Endothelial cell of umbilical vein (primary cell): ENCODE data around the gene TRDMT1. TPM values are rescaled to one million over a fixed set of nuclear protein-coding genes. Genes with fewer than 3 reads are reported as not detected.

Source experiments
- BruUV-seq: library from RNA; stranded (reverse); fragments of 400-500 nt; replicated peaks from 2 replicates; lab custom pipeline; 2021; lab: Mats Ljungman, UMichigan
- CTCF ChIA-PET: fragments of 300-600, 350-600 bp; sonication (Branson Sonifier 250); formaldehyde crosslinking; loops from one replicate; lab custom pipeline; 2021; ENCODE audit warnings: antibody characterized with exemption, inconsistent platforms; lab: Charles Lee
- POLR2A ChIA-PET: fragments of 300-600, 350-600 bp; sonication (Branson Sonifier 250); formaldehyde crosslinking; loops from one replicate; lab custom pipeline; 2021; ENCODE audit warnings: antibody characterized with exemption, inconsistent platforms; lab: Charles Lee
- DNase-seq: peaks from one replicate; pipeline ENCODE4 v3.0.0-alpha.2; 2011; ENCODE audit warnings: low read depth, low spot score
- FAIRE-seq: peaks from 2 replicates; lab custom pipeline; 2011; peaks lifted over from hg19 to GRCh38; lab: Jason Lieb, UNC
- H2AFZ ChIP-seq: 2 replicates; pipeline ENCODE4 v1.6.0; 2012; ENCODE audit warnings: low read depth, low read length, control low read depth, inconsistent platforms
- H3K27ac ChIP-seq: 2 replicates; pipeline ENCODE4 v1.5.1; 2011; ENCODE audit warnings: low read depth, mild to moderate bottlenecking, control low read depth, low read length, moderate library complexity; ENCODE audit not compliant: insufficient read depth
- H3K27me3 ChIP-seq, 2 experiments: 2 replicates each; pipeline versions ENCODE4 v1.6.0 to v1.6.1; 2011; ENCODE audit warnings: low read length in 2 of 2, mixed read lengths in 1 of 2; ENCODE audit not compliant: control insufficient read depth in 2 of 2, insufficient read depth in 2 of 2
- H3K36me3 ChIP-seq, 2 experiments: 2 replicates in 1 of 2; 3 replicates in 1 of 2; pipeline ENCODE4 v1.5.1; 2011; ENCODE audit warnings: low read length in 2 of 2, mild to moderate bottlenecking in 1 of 2, moderate library complexity in 1 of 2; ENCODE audit not compliant: control insufficient read depth in 2 of 2, insufficient read depth in 2 of 2; ENCODE audit errors: extremely low read depth in 1 of 2
- H3K4me1 ChIP-seq: 3 replicates; pipeline ENCODE4 v1.5.1; 2011; ENCODE audit warnings: mild to moderate bottlenecking, low read length; ENCODE audit not compliant: control insufficient read depth, insufficient read depth; ENCODE audit errors: extremely low read depth
- H3K4me2 ChIP-seq: 2 replicates; pipeline ENCODE4 v1.6.1; 2011; ENCODE audit warnings: low read length, control low read depth, mixed read lengths; ENCODE audit not compliant: insufficient read depth
- H3K4me3 ChIP-seq, 3 experiments: fragments of 200-600 bp in 1 of 3; sonication (generic), shearing (Covaris generic) in 1 of 3; replicated peaks in 1 of 3; 2 replicates each; pipeline ENCODE4 v1.5.1; 2011 to 2016; ENCODE audit warnings: control low read depth in 3 of 3, low read length in 3 of 3, mild to moderate bottlenecking in 2 of 3, inconsistent platforms in 1 of 3, low read depth in 1 of 3, moderate library complexity in 1 of 3; ENCODE audit not compliant: insufficient read depth in 1 of 3
- H3K79me2 ChIP-seq: 2 replicates; pipeline ENCODE4 v1.6.0; 2012; ENCODE audit warnings: low read length, inconsistent platforms; ENCODE audit not compliant: control insufficient read depth, insufficient read depth
- H3K9ac ChIP-seq: replicated peaks from 2 replicates; pipeline ENCODE3; 2011; ENCODE audit warnings: low read length, control low read depth; ENCODE audit not compliant: insufficient read depth; ENCODE audit errors: extremely low read depth
- H3K9me1 ChIP-seq: replicated peaks from 3 replicates; pipeline ENCODE4 v1.6.0; 2011; ENCODE audit warnings: mild to moderate bottlenecking, low read length; ENCODE audit not compliant: control insufficient read depth, insufficient read depth; ENCODE audit errors: extremely low read depth
- H3K9me3 ChIP-seq: replicated peaks from 2 replicates; pipeline ENCODE4 v1.5.1; 2012; ENCODE audit warnings: low read length, inconsistent platforms; ENCODE audit not compliant: control insufficient read depth, insufficient read depth
- H4K20me1 ChIP-seq: replicated peaks from 2 replicates; pipeline ENCODE3; 2011; ENCODE audit warnings: mild to moderate bottlenecking, low read length; ENCODE audit not compliant: control insufficient read depth, insufficient read depth; ENCODE audit errors: extremely low read depth
- CTCF ChIP-seq, 2 donors: IDR thresholded peaks; 1 replicate in 1 of 2; 2 replicates in 1 of 2; pipeline ENCODE4 v1.5.1; 2011; ENCODE audit warnings: low read length in 2 of 2, mild to moderate bottlenecking in 2 of 2, moderate library complexity in 2 of 2, control low read depth in 1 of 2, inconsistent platforms in 1 of 2, low read depth in 1 of 2; ENCODE audit not compliant: insufficient read depth in 1 of 2; ENCODE audit errors: extremely low read depth in 1 of 2
- EZH2 ChIP-seq: IDR thresholded peaks from 2 replicates; pipeline ENCODE4 v1.6.1; 2012; ENCODE audit warnings: borderline replicate concordance, low read depth, mild to moderate bottlenecking, moderate library complexity, low read length, inconsistent platforms; ENCODE audit not compliant: severe bottlenecking
- FOS ChIP-seq: IDR thresholded peaks from 2 replicates; pipeline ENCODE4 v1.6.1; 2011; ENCODE audit warnings: mild to moderate bottlenecking, low read length, moderate library complexity, borderline replicate concordance; ENCODE audit not compliant: insufficient read depth
- GATA2 ChIP-seq: IDR thresholded peaks from 2 replicates; pipeline ENCODE4 v1.7.0; 2011; ENCODE audit warnings: low read depth, mild to moderate bottlenecking, moderate library complexity, mixed read lengths, low read length; ENCODE audit not compliant: insufficient read length, insufficient read depth
- JUN ChIP-seq: IDR thresholded peaks from 2 replicates; pipeline ENCODE4 v1.6.1; 2011; ENCODE audit warnings: borderline replicate concordance, low read depth; ENCODE audit not compliant: insufficient read length, insufficient read depth
- MAX ChIP-seq: IDR thresholded peaks from 2 replicates; pipeline ENCODE4 v1.6.1; 2011; ENCODE audit not compliant: insufficient read depth, insufficient read length
- MYC ChIP-seq: IDR thresholded peaks from one replicate; pipeline ENCODE4 v1.6.1; 2011; ENCODE audit warnings: mild to moderate bottlenecking, low read depth, low read length
- POLR2A ChIP-seq: IDR thresholded peaks from 2 replicates; pipeline ENCODE4 v1.6.1; 2012; ENCODE audit warnings: low read depth, mild to moderate bottlenecking, control low read depth, low read length
- POLR2AphosphoS5 ChIP-seq: IDR thresholded peaks from 2 replicates; pipeline ENCODE4 v1.6.1; 2012; ENCODE audit warnings: low read depth, mild to moderate bottlenecking, control low read depth, low read length, moderate library complexity; ENCODE audit not compliant: insufficient read depth
- dilution Hi-C: fragments of 300-500 bp; cut with MboI; formaldehyde crosslinking; loops from one replicate; pipeline ENCODE4 v1.15.0; 2019; ENCODE audit warnings: low sequenced_read_pairs; ENCODE audit not compliant: extremely low pct_ligation_motif_present
- intact Hi-C: fragments of 100-400 bp; cut with micrococcal nuclease; formaldehyde crosslinking; loops from one replicate; pipeline ENCODE4 v1.10.0; 2022
- polyA plus RNA-seq, 4 experiments: library from polyadenylated mRNA; depleted of rRNA in 3 of 4; stranded (reverse) in 3 of 4; unstranded in 1 of 4; fragments of >200 nt; gene quantifications; 2 replicates each; pipeline versions ENCODE4 v1.2.1 to v1.2.3, GENCODE V29; 2011 to 2012; ENCODE audit warnings: missing spikeins in 1 of 4
- total RNA-seq: library from RNA; stranded (reverse); gene quantifications from 2 replicates; pipeline ENCODE4 v1.2.3, GENCODE V29; 2021

Gene TRDMT1
- total and polyA plus RNA-seq, 2 donors (not counting 3 experiments of a cell fraction or from before 2014, with no cell fraction given): 10.0 to 12.3 TPM

GRCh38 chr10:17209881-17210280 is 8.4 kb upstream of the TRDMT1 start:
- no peak overlapping the region for H2AFZ ChIP-seq
- BruUV-seq: no TSS peak
- no peaks in the 10 kb centered on the region for H3K27me3 ChIP-seq
- TF ChIP-seq POLR2A (no peak), MAX (no peak), GATA2 (no peak), FOS (no peak), POLR2AphosphoS5 (no peak), JUN (no peak), CTCF (IDR thresholded peaks at IDR 0.05; ENCODE audit: extremely low read depth in 1 of 2, insufficient read depth in 1 of 2, low read depth in 1 of 2, low read length in 2 of 2) (no peak), MYC (no peak), EZH2 (no peak)
- no peaks in the 10 kb centered on the region for H3K79me2 ChIP-seq
- dilution Hi-C loops (no loop called here), intact Hi-C loops (no loop called here)
- H3K9me1 ChIP-seq: no peaks in the 10 kb centered on the region
- DNase-seq (no peak), FAIRE-seq (no peak)
- no peak overlapping the region for H3K9ac ChIP-seq
- H3K36me3 ChIP-seq: no peaks in the 10 kb centered on the region
- ChIA-PET CTCF (interaction anchor here (0.6 kb wide), 1 partner anchor 9 kb away, joined by 3 read pairs; no protein-coding TSS in a partner anchor), POLR2A (no interaction called here)
- no peak overlapping the region for H3K4me2 ChIP-seq
- no peaks in the 10 kb centered on the region for H4K20me1 ChIP-seq
- H3K4me3 ChIP-seq: no peak overlapping the region
- H3K9me3 ChIP-seq: no peaks in the 10 kb centered on the region
- H3K4me1 ChIP-seq: peaks cover 19% of the 10 kb centered on the region
- no peak overlapping the region for H3K27ac ChIP-seq
